PFSK-1 (cell line): ENCODE data around the gene RPL29.

Source experiments
- REST ChIP-seq, 2 experiments: IDR thresholded peaks; 2 replicates each; pipeline versions ENCODE4 v1.6.1 to v1.8.0; 2011 to 2012; ENCODE audit warnings: low read depth in 2 of 2, low read length in 2 of 2, control low read depth in 1 of 2, inconsistent platforms in 1 of 2, mild to moderate bottlenecking in 1 of 2, moderate library complexity in 1 of 2; ENCODE audit not compliant: insufficient read depth in 1 of 2
- TAF1 ChIP-seq: IDR thresholded peaks from 2 replicates; pipeline ENCODE4 v1.6.1; 2012; ENCODE audit warnings: low read length, control low read depth, borderline replicate concordance; ENCODE audit not compliant: insufficient read depth

- no peak for TF ChIP-seq REST (IDR thresholded peaks at IDR 0.05; ENCODE audit: insufficient read depth in 1 of 2, low read depth in 2 of 2, low read length in 2 of 2)
- no peak for TF ChIP-seq TAF1
These were observed 33.8 kb upstream of the RPL29 start for GRCh38 chr3:52029535-52029934.
